HG03108 (cell line): Measurements from ENCODE around the gene ITSN1.

Experiments used
- ATAC-seq: cut with Tn5 transposase; IDR thresholded peaks from one replicate; pipeline ENCODE4 v1.9.1; 2021; ENCODE audit warnings: moderate library complexity; ENCODE audit not compliant: unreplicated experiment

Gene ITSN1

GRCh38 chr21:33881689-33882440 lies 239.6 kb downstream of the ITSN1 start:
- ATAC-seq, result no peak

- ATAC-seq, result no peak
Observed at GRCh38 chr21:33883118-33883517, 240.8 kb downstream of the ITSN1 start.

- ATAC-seq, result no peak
Observed at GRCh38 chr21:33884376-33885171, 242.3 kb downstream of the ITSN1 start.

- no peak for ATAC-seq
Observed at GRCh38 chr21:33885172-33885514, 242.8 kb downstream of the ITSN1 start.

GRCh38 chr21:33886321-33886720 lies 244.0 kb downstream of the ITSN1 start:
- ATAC-seq, result no peak

- ATAC-seq, result no peak
Observed at GRCh38 chr21:33890187-33890586, 247.9 kb downstream of the ITSN1 start.

GRCh38 chr21:33892853-33893252 lies 250.6 kb downstream of the ITSN1 start:
- no peak for ATAC-seq

- no peak for ATAC-seq
Observed at GRCh38 chr21:33893917-33894316, 251.6 kb downstream of the ITSN1 start.

GRCh38 chr21:33894736-33895288 lies 252.5 kb downstream of the ITSN1 start:
- ATAC-seq, result no peak

GRCh38 chr21:33895356-33895755 lies 253.1 kb downstream of the ITSN1 start:
- no peak for ATAC-seq

GRCh38 chr21:33896691-33897090 lies 254.4 kb downstream of the ITSN1 start:
- no peak for ATAC-seq

- no peak for ATAC-seq
Observed at GRCh38 chr21:33897098-33897497, 254.8 kb downstream of the ITSN1 start.

GRCh38 chr21:33897739-33898138 lies 255.4 kb downstream of the ITSN1 start:
- ATAC-seq, result no peak

GRCh38 chr21:33898586-33898985 lies 256.3 kb downstream of the ITSN1 start:
- ATAC-seq, result no peak

- no peak for ATAC-seq
Observed at GRCh38 chr21:33899199-33899598, 256.9 kb downstream of the ITSN1 start.

- no peak for ATAC-seq
Observed at GRCh38 chr21:33901412-33902288, 259.3 kb downstream of the ITSN1 start.

- ATAC-seq, result no peak
Observed at GRCh38 chr21:33902349-33902748, 260.0 kb downstream of the ITSN1 start.

- no peak for ATAC-seq
Observed at GRCh38 chr21:33904041-33904440, 261.7 kb downstream of the ITSN1 start.

- ATAC-seq, result no peak
Observed at GRCh38 chr21:33908760-33909159, 266.5 kb downstream of the ITSN1 start.

- no peak for ATAC-seq
Observed at GRCh38 chr21:33909756-33910155, 267.5 kb downstream of the ITSN1 start.

GRCh38 chr21:33914188-33914587 lies 271.9 kb downstream of the ITSN1 start:
- no peak for ATAC-seq
